NT2/D1 (cell line): ENCODE data around the gene PTPN14.

Experiments used
- SUZ12 ChIP-seq: IDR thresholded peaks from 2 replicates; pipeline ENCODE4 v1.6.1; 2011; ENCODE audit not compliant: insufficient read length, insufficient read depth; ENCODE audit errors: extremely low read depth
- ZNF274 ChIP-seq: IDR thresholded peaks from 2 replicates; pipeline ENCODE4 v1.6.1; 2011; ENCODE audit warnings: mild to moderate bottlenecking, low read depth, low read length

DNA sequence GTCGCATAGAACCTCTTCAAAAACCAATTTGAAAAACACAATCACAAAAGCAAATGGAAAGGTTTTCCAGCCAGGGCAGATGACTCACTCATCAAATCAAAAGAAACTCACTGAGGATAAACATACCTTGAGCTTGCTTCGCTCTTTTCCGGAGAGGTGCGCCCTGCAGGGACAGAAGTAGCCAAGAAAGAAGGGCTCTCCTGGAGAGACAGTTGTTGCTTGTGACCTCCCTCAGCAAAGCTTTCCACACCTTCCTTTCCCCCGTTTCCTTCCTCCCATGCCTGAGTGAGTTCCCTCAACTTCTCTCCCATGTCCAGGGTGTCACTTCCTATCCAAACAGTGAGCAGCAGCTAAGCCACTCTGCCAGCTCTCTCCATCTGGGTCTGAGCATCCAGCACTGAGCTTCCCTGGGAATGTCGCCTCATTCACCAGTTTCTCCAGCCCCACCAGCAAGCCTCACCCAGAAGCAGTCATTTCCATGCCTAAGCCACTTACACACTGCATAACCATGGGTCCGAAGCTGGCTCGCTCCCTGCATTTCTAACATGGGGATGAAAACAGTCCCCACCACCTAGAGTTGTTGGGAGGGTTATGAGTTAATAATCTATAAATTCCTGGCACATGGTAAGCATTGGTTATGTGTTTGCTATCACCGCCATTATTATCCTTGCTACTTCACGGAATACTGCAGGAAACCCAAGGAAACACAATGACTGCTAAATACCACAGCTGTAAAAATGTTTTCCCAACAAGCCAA lies 75.0 kb downstream of the PTPN14 start:
- TF ChIP-seq SUZ12 (no peak), ZNF274 (no peak)
